Measurements from ENCODE around the gene AANAT.

DNA sequence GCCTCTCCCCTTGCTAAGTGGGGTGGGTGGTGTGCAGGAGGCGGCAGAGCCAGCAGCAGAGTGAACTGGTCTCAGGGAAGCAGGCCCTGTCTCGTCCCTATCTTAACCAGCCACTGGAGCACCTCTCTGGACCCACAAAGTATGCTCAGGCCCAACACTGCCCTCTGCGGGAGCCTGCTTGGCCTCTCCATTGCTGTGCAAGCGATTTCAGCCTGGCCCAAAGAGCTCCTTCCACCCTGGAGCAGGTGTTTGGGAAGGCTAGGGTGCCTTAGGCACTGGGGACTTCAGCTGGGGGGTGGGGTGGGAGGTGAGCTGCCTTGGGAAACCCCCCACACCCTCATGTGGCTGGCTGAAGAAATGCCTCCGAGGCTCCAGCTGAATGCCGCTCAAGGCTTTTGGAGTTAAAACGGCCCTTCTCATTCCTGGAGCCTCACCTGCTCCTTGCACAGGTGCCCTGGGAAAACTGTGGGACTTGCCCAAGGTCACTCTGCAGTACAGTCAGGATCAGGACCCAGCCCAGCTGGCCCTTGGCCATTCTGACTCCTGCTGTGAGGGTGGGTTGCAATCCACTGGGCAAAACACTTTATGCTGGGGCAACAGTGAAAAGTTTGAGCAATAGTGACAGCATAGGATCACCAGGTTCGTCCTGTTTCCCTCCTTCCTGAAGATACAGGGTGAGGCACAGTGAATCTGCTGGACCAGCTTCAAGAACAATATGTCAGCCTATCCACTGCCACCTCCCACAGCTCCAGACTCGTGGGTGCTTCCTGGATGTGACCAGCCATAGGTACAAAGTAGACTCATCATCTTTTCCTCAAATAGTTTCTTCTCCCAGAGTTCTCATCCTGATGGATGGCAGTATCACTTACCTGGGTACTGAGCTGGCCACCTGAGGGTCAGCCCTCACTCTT, 8.6 kb upstream of the AANAT start:
- TF ChIP-seq CTCF (conservative IDR thresholded peaks at IDR 0.05) (peak; percentile 60), EZH2 (IDR thresholded peaks at IDR 0.05; ENCODE audit: low read depth) (no peak)

Data from PC-9 (cell line).